ENCODE measurements around the gene OAS1.
"Not testable (repeated sequence)": the region's sequence is repeated elsewhere in the genome, so short reads cannot be mapped to it uniquely, and the experiment has no call there.

Gene OAS1

DNA sequence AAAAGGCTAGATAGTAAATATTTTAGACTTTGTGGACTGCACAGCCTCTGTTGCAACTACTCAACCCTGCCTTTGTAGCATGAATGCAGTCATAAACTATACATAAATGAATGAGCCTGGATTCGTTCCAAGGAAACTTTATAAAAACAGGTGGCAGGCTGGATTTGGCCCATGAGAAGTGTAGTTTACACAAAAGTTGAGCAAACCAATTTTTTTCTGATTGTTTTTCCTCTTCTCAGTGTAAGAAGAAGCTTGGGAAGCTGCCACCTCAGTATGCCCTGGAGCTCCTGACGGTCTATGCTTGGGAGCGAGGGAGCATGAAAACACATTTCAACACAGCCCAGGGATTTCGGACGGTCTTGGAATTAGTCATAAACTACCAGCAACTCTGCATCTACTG lies 9.5 kb downstream of the OAS1 start:
- POLR2A ChIA-PET (ENCODE audit: low non-redundant PET), result interaction anchor here (0.6 kb wide), 1 partner anchor 9 kb away, joined by 3 read pairs; no protein-coding TSS in a partner anchor
- H3K27ac ChIP-seq, result no peak overlapping the region
- no peak for TF ChIP-seq CTCF (conservative IDR thresholded peaks at IDR 0.05; ENCODE audit: low read depth)
- DNase-seq (ENCODE audit: low spot score), result peak; percentile 75
- CTCF ChIA-PET, result interaction anchor here (1.0 kb wide), 1 partner anchor 15 kb away, joined by 3 read pairs; no protein-coding TSS in a partner anchor

DNA sequence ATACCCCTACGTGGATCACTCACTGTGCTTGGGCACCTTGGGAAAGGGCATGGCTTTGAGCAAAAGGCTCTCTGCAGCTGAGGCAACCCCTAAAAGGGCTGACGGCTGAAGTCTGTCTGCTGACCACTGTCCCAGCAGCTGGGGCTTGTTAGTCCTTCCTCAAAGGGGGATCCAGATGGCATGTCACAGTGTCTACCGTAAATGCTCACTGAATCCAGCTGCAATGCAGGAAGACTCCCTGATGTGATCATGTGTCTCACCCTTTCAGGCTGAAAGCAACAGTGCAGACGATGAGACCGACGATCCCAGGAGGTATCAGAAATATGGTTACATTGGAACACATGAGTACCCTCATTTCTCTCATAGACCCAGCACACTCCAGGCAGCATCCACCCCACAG lies 12.4 kb downstream of the OAS1 start:
- no peak overlapping the region for H3K27ac ChIP-seq
- CTCF ChIA-PET, result no interaction called here
- no peak for DNase-seq (ENCODE audit: low spot score)
- TF ChIP-seq CTCF (conservative IDR thresholded peaks at IDR 0.05; ENCODE audit: low read depth), result no peak
- POLR2A ChIA-PET (ENCODE audit: low non-redundant PET), result no interaction called here

- no peak for DNase-seq (ENCODE audit: low spot score)
- TF ChIP-seq CTCF (conservative IDR thresholded peaks at IDR 0.05; ENCODE audit: low read depth), result no peak
- ChIA-PET POLR2A (ENCODE audit: low non-redundant PET) (no interaction called here), CTCF (no interaction called here)
- no peak overlapping the region for H3K27ac ChIP-seq
These were observed 18.2 kb downstream of the OAS1 start for GRCh38 chr12:112924986-112925385.

GRCh38 chr12:112926416-112927033 lies 19.8 kb downstream of the OAS1 start:
- CTCF ChIA-PET, result interaction anchor here (0.6 kb wide), 1 partner anchor 847 kb away, joined by 5 read pairs; no protein-coding TSS in a partner anchor
- DNase-seq (ENCODE audit: low spot score); POLR2A ChIA-PET (ENCODE audit: low non-redundant PET); H3K27ac ChIP-seq: not testable (repeated sequence)

DNA sequence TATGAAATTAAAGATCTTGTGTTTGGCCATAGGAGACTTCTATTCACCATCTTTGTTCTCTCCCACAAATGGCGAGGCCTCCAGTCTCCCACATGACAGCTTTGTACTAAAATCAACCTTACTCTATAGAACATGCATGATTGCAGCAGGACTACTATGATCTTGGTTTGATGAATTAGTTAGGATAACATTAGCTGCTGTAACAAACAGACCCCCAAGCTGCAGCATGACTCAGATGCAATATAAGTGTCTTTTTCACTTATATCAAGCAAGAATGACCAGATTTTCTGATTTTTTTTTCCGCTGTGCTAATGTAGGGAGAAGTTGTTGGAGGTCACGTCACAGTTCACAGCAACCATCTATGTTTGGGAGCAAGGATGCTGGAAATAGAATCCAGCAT lies 20.7 kb downstream of the OAS1 start:
- TF ChIP-seq CTCF (conservative IDR thresholded peaks at IDR 0.05; ENCODE audit: low read depth), result no peak
- POLR2A ChIA-PET (ENCODE audit: low non-redundant PET), result interaction anchor here (0.6 kb wide), 1 partner anchor 265 kb away, joined by 3 read pairs; no protein-coding TSS in a partner anchor
- no peak overlapping the region for H3K27ac ChIP-seq
- CTCF ChIA-PET, result no interaction called here
- DNase-seq (ENCODE audit: low spot score), result no peak

GRCh38 chr12:112927925-112928324 lies 21.2 kb downstream of the OAS1 start:
- H3K27ac ChIP-seq, result no peak overlapping the region
- no peak for TF ChIP-seq CTCF (conservative IDR thresholded peaks at IDR 0.05; ENCODE audit: low read depth)
- CTCF ChIA-PET, result no interaction called here
- DNase-seq (ENCODE audit: low spot score), result no peak
- POLR2A ChIA-PET (ENCODE audit: low non-redundant PET), result interaction anchor here (0.6 kb wide), 1 partner anchor 264 kb away, joined by 3 read pairs; no protein-coding TSS in a partner anchor

GRCh38 chr12:112928978-112929377 lies 22.2 kb downstream of the OAS1 start:
- CTCF ChIA-PET, result no interaction called here
- POLR2A ChIA-PET (ENCODE audit: low non-redundant PET), result no interaction called here
- no peak for DNase-seq (ENCODE audit: low spot score)
- no peak for TF ChIP-seq CTCF (conservative IDR thresholded peaks at IDR 0.05; ENCODE audit: low read depth)
- no peak overlapping the region for H3K27ac ChIP-seq
